Stomach (tissue), 9 donors: ENCODE data around the gene GPX7. TPM values are rescaled to one million over a fixed set of nuclear protein-coding genes. Genes with fewer than 3 reads are reported as not detected.

Experiments used
- DNase-seq, 2 donors: peaks; one replicate each; pipeline versions ENCODE4 v3.0.0 to v3.0.0-alpha.2; 2013 to 2019
- H3K27ac ChIP-seq, 5 donors: fragments of 200-600 bp in 4 of 5; sonication (generic) in 4 of 5; one replicate each; pipeline ENCODE4 v1.5.1; 2013 to 2019; ENCODE audit warnings: mild to moderate bottlenecking in 1 of 5, moderate library complexity in 1 of 5
- H3K27me3 ChIP-seq, 3 donors: fragments of 200-600 bp; sonication (generic); one replicate each; pipeline ENCODE4 v1.5.1; 2017 to 2019; ENCODE audit warnings: mixed run types in 1 of 3
- H3K36me3 ChIP-seq, 4 donors: fragments of 200-600 bp; sonication (generic); 1 replicate in 3 of 4; 2 replicates in 1 of 4; pipeline ENCODE4 v1.5.1; 2016 to 2019
- H3K4me1 ChIP-seq, 4 donors: fragments of 200-600 bp; sonication (generic); one replicate each; pipeline ENCODE4 v1.5.1; 2016 to 2019
- H3K4me3 ChIP-seq, 4 donors: fragments of 200-600 bp; sonication (generic) in 3 of 4; one replicate each; pipeline ENCODE4 v1.5.1; 2016 to 2019; ENCODE audit warnings: mild to moderate bottlenecking in 1 of 4
- H3K9me3 ChIP-seq, 4 donors: fragments of 200-600 bp; sonication (generic); one replicate each; pipeline ENCODE4 v1.5.1; 2016 to 2019
- CTCF ChIP-seq, 7 experiments: fragments of 450-650 bp in 4 of 7; fragments of 200-600 bp in 3 of 7; sonication (generic) in 3 of 7; IDR thresholded peaks; one replicate each; pipeline ENCODE4 v1.5.1; 2016 to 2019; ENCODE audit warnings: antibody characterized with exemption in 7 of 7, control low read depth in 2 of 7, mild to moderate bottlenecking in 1 of 7
- EP300 ChIP-seq: sonication (generic); formaldehyde crosslinking; IDR thresholded peaks from one replicate; pipeline ENCODE4 v1.6.1; 2017; ENCODE audit warnings: antibody characterized with exemption
- POLR2A ChIP-seq, 4 donors: fragments of 450-650 bp; IDR thresholded peaks; one replicate each; pipeline ENCODE4 v1.6.1; 2016; ENCODE audit warnings: antibody characterized with exemption in 4 of 4, control low read depth in 2 of 4, mild to moderate bottlenecking in 1 of 4, moderate library complexity in 1 of 4
- POLR2AphosphoS5 ChIP-seq, 3 donors: sonication (generic); formaldehyde crosslinking; IDR thresholded peaks; one replicate each; pipeline ENCODE4 v1.6.1; 2016; ENCODE audit warnings: antibody characterized with exemption in 3 of 3
- WGBS, 5 donors: extraction: QIAGEN DNeasy Blood & Tissue Kit in 3 of 5; methylation state at CpG; one replicate each; pipeline versions ENCODE4 v1.1.5 to v1.1.7; 2013 to 2018; 5-methylcytosine and 5-hydroxymethylcytosine counted together
- intact Hi-C: fragments of 100-400 bp; cut with DNase I; formaldehyde crosslinking; loops from one replicate; pipeline ENCODE4 v1.15.1; 2023; ENCODE audit warnings: low total_unique reads
- polyA plus RNA-seq, 3 donors: library from polyadenylated mRNA; stranded (reverse); fragments of 200-250 nt; gene quantifications; one replicate each; pipeline ENCODE4 v1.2.3, GENCODE V29; 2013
- total RNA-seq, 5 donors: library from RNA; depleted of rRNA; stranded (reverse); fragments of >200 nt; gene quantifications; one replicate each; pipeline versions ENCODE4 v1.1.0 to v1.2.3, GENCODE V29; 2014 to 2016
- donor health status: healthy with polysubstance abuse.
- donor health status: Bipolar disorder and iron deficiency.
- donor health status: healthy.

Gene GPX7
- total and polyA plus RNA-seq, 8 donors, result 0.87 to 57.6 (median 7.0) TPM; not detected in 1

- DNase-seq, result no peak
- H3K4me3 ChIP-seq, result no peak overlapping the region
- peaks cover 0 to 21% (median 7%) of the 10 kb centered on the region in 3 donors for H3K27me3 ChIP-seq
- peaks cover 0 to 18% (median 13%) of the 10 kb centered on the region in 4 donors for H3K9me3 ChIP-seq
- peaks cover 0 to 6% (median 0%) of the 10 kb centered on the region in 4 donors for H3K36me3 ChIP-seq
- WGBS, 5 donors, result 90 to 97% (median 94%) methylated on average over 2 of the region's 2 CpGs
- no peak for TF ChIP-seq POLR2AphosphoS5 (IDR thresholded peaks at IDR 0.05)
- TF ChIP-seq POLR2A (IDR thresholded peaks at IDR 0.05), result no peak
- TF ChIP-seq EP300, result no peak
- TF ChIP-seq CTCF (IDR thresholded peaks at IDR 0.05), result no peak
- peaks cover 0 to 7% (median 3%) of the 10 kb centered on the region in 4 donors for H3K4me1 ChIP-seq
- intact Hi-C loops, result no loop called here
- H3K27ac ChIP-seq, result no peak overlapping the region
Measured at GRCh38 chr1:52627028-52627427, 24.9 kb downstream of the GPX7 start.

GRCh38 chr1:52628614-52629324 is 26.6 kb downstream of the GPX7 start:
- WGBS, 5 donors, result 55 to 64% (median 57%) methylated on average over 8 of the region's 8 CpGs
- intact Hi-C loops, result no loop called here
- H3K9me3 ChIP-seq, result peaks cover 0 to 8% (median 3%) of the 10 kb centered on the region in 4 donors
- H3K4me3 ChIP-seq, result no peak overlapping the region
- peaks cover 10 to 21% (median 15%) of the 10 kb centered on the region in 4 donors for H3K4me1 ChIP-seq
- TF ChIP-seq EP300 (no peak), POLR2A (IDR thresholded peaks at IDR 0.05) (no peak), CTCF (IDR thresholded peaks at IDR 0.05) (no peak), POLR2AphosphoS5 (IDR thresholded peaks at IDR 0.05) (no peak)
- H3K27me3 ChIP-seq, result peaks cover 0 to 39% (median 24%) of the 10 kb centered on the region in 3 donors
- DNase-seq, result no peak
- H3K27ac ChIP-seq, result no peak overlapping the region
- no peaks in the 10 kb centered on the region for H3K36me3 ChIP-seq

GRCh38 chr1:52629325-52629643 is 27.1 kb downstream of the GPX7 start:
- intact Hi-C loops, result no loop called here
- Histone ChIP-seq H3K4me3 (no peak overlapping the region), H3K27me3 (peaks cover 0 to 44% (median 24%) of the 10 kb centered on the region in 3 donors), H3K9me3 (peaks cover 0 to 4% (median under 1%) of the 10 kb centered on the region in 4 donors), H3K27ac (no peak overlapping the region), H3K4me1 (peaks cover 10 to 21% (median 15%) of the 10 kb centered on the region in 4 donors), H3K36me3 (no peaks in the 10 kb centered on the region)
- 17 to 33% (median 25%) methylated on average over 3 to 7 of the region's 7 CpGs for WGBS, 5 donors
- no peak for TF ChIP-seq POLR2AphosphoS5 (IDR thresholded peaks at IDR 0.05)
- TF ChIP-seq EP300, result no peak
- TF ChIP-seq POLR2A (IDR thresholded peaks at IDR 0.05), result no peak
- TF ChIP-seq CTCF (IDR thresholded peaks at IDR 0.05), result no peak
- DNase-seq, result peak in 1 of 2 donors; percentile 47

GRCh38 chr1:52629667-52630066 is 27.5 kb downstream of the GPX7 start:
- intact Hi-C loops, result no loop called here
- TF ChIP-seq POLR2A (IDR thresholded peaks at IDR 0.05) (no peak), EP300 (no peak), CTCF (IDR thresholded peaks at IDR 0.05) (no peak), POLR2AphosphoS5 (IDR thresholded peaks at IDR 0.05) (no peak)
- Histone ChIP-seq H3K4me1 (peaks cover 10 to 21% (median 15%) of the 10 kb centered on the region in 4 donors), H3K36me3 (no peaks in the 10 kb centered on the region), H3K27me3 (peaks cover 0 to 48% (median 24%) of the 10 kb centered on the region in 3 donors), H3K9me3 (no peaks in the 10 kb centered on the region), H3K27ac (no peak overlapping the region), H3K4me3 (no peak overlapping the region)
- 82 to 100% (median 90%) methylated on average over 2 of the region's 2 CpGs for WGBS, 5 donors
- DNase-seq, result no peak
